IMR-90 (cell line): ENCODE results near the gene ERMARD. TPM values are rescaled to one million over a fixed set of nuclear protein-coding genes. Genes with fewer than 3 reads are reported as not detected.

Experiments used
- ATAC-seq: fragments of 200-7000 bp; cut with Tn5 transposase; 2 replicates; pipeline ENCODE4 v1.9.1; 2020; ENCODE audit warnings: low read depth, mild to moderate bottlenecking, moderate library complexity
- BruUV-seq: library from RNA; stranded (reverse); fragments of 400-500 nt; replicated peaks from 2 replicates; lab custom pipeline; 2021; lab: Mats Ljungman, UMichigan
- CTCF ChIA-PET: fragments of 300-600 bp; formaldehyde crosslinking; extraction: SDS; loops from one replicate; lab custom pipeline; 2021; ENCODE audit warnings: antibody characterized with exemption; lab: Yijun Ruan, JAX
- POLR2A ChIA-PET: fragments of 300-600 bp; sonication (Branson Sonifier 250); formaldehyde crosslinking; loops from one replicate; lab custom pipeline; 2022; ENCODE audit warnings: antibody characterized with exemption; ENCODE audit not compliant: unreplicated experiment; lab: Charles Lee
- DNase-seq: peaks from one replicate; pipeline ENCODE4 v3.0.0; 2013
- H2AFZ ChIP-seq: replicated peaks from 2 replicates; pipeline ENCODE3; 2013; ENCODE audit warnings: low read length, mild to moderate bottlenecking; ENCODE audit not compliant: poor library complexity
- H2AK5ac ChIP-seq: 2 replicates; pipeline ENCODE4 v1.6.1; 2013; ENCODE audit warnings: low read depth, low read length, inconsistent platforms
- H2AK9ac ChIP-seq: replicated peaks from 2 replicates; pipeline ENCODE3; 2013; ENCODE audit warnings: mild to moderate bottlenecking, low read depth, low read length, moderate library complexity; ENCODE audit not compliant: poor library complexity
- H2BK120ac ChIP-seq: 2 replicates; pipeline ENCODE4 v1.6.1; 2013; ENCODE audit warnings: low read depth, low read length, inconsistent platforms
- H2BK15ac ChIP-seq: 3 replicates; pipeline ENCODE4 v1.6.1; 2013; ENCODE audit warnings: low read depth, low read length, inconsistent platforms
- H2BK20ac ChIP-seq: 2 replicates; pipeline ENCODE4 v1.6.1; 2013; ENCODE audit warnings: low read depth, mild to moderate bottlenecking, inconsistent platforms, low read length, moderate library complexity
- H2BK5ac ChIP-seq: 2 replicates; pipeline ENCODE4 v1.6.1; 2013; ENCODE audit warnings: mild to moderate bottlenecking, low read depth, low read length, inconsistent platforms; ENCODE audit not compliant: poor library complexity, severe bottlenecking
- H3K14ac ChIP-seq: replicated peaks from 2 replicates; pipeline ENCODE4 v1.6.1; 2013; ENCODE audit warnings: low read depth, low read length, inconsistent platforms
- H3K18ac ChIP-seq: 2 replicates; pipeline ENCODE4 v1.6.1; 2013; ENCODE audit warnings: low read depth, low read length, control low read depth
- H3K23ac ChIP-seq: 2 replicates; pipeline ENCODE4 v1.6.1; 2013; ENCODE audit warnings: low read depth, low read length, inconsistent platforms
- H3K27ac ChIP-seq: 2 replicates; pipeline ENCODE4 v1.5.1; 2013; ENCODE audit warnings: mild to moderate bottlenecking, control low read depth, low read length; ENCODE audit not compliant: insufficient read depth
- H3K27me3 ChIP-seq: 2 replicates; pipeline ENCODE4 v1.6.1; 2013; ENCODE audit warnings: low read length; ENCODE audit not compliant: control insufficient read depth, insufficient read depth
- H3K36me3 ChIP-seq: 2 replicates; pipeline ENCODE4 v1.6.1; 2013; ENCODE audit warnings: low read length, mixed read lengths; ENCODE audit not compliant: control insufficient read depth, insufficient read depth
- H3K4ac ChIP-seq: 2 replicates; pipeline ENCODE4 v1.6.1; 2013; ENCODE audit warnings: low read depth, low read length, inconsistent platforms
- H3K4me1 ChIP-seq: 2 replicates; pipeline ENCODE4 v1.6.1; 2013; ENCODE audit warnings: low read length, mixed read lengths; ENCODE audit not compliant: control insufficient read depth, insufficient read depth
- H3K4me2 ChIP-seq: 2 replicates; pipeline ENCODE4 v1.6.1; 2013; ENCODE audit warnings: low read depth, mild to moderate bottlenecking, control low read depth, low read length, moderate library complexity
- H3K4me3 ChIP-seq: 2 replicates; pipeline ENCODE4 v1.5.1; 2013; ENCODE audit warnings: low read depth, mild to moderate bottlenecking, control low read depth, low read length, moderate library complexity; ENCODE audit not compliant: insufficient read depth
- H3K56ac ChIP-seq: 2 replicates; pipeline ENCODE4 v1.6.1; 2013; ENCODE audit warnings: low read length, inconsistent platforms; ENCODE audit not compliant: insufficient read depth; ENCODE audit errors: extremely low read depth
- H3K79me1 ChIP-seq, 2 experiments: 2 replicates each; pipeline ENCODE4 v1.6.1; 2013; ENCODE audit warnings: low read length in 2 of 2, inconsistent platforms in 1 of 2, low read depth in 1 of 2
- H3K9ac ChIP-seq: 2 replicates; pipeline ENCODE4 v1.6.1; 2013; ENCODE audit warnings: low read depth, low read length, control low read depth
- H3K9me1 ChIP-seq: 2 replicates; pipeline ENCODE4 v1.6.1; 2013; ENCODE audit warnings: low read length, inconsistent platforms; ENCODE audit not compliant: insufficient read depth
- H3K9me3 ChIP-seq: 2 replicates; pipeline ENCODE4 v1.6.1; 2013; ENCODE audit warnings: low read length; ENCODE audit not compliant: control insufficient read depth, insufficient read depth
- H4K20me1 ChIP-seq: 2 replicates; pipeline ENCODE4 v1.6.1; 2013; ENCODE audit warnings: low read length, inconsistent platforms; ENCODE audit not compliant: insufficient read depth
- H4K5ac ChIP-seq: 2 replicates; pipeline ENCODE4 v1.6.1; 2013; ENCODE audit warnings: mild to moderate bottlenecking, low read depth, low read length, control low read depth
- H4K8ac ChIP-seq, 2 experiments: 2 replicates each; pipeline ENCODE4 v1.6.1; 2013; ENCODE audit warnings: low read depth in 2 of 2, low read length in 2 of 2, control low read depth in 1 of 2, inconsistent platforms in 1 of 2
- H4K91ac ChIP-seq: 2 replicates; pipeline ENCODE4 v1.6.1; 2013; ENCODE audit warnings: low read depth, low read length, inconsistent platforms; ENCODE audit not compliant: insufficient read depth
- CTCF ChIP-seq: conservative IDR thresholded peaks from 2 replicates; pipeline ENCODE4 v1.5.1; 2012; ENCODE audit warnings: mild to moderate bottlenecking, low read depth, low read length, improper control_type of control experiment
- FOS ChIP-seq: fragments of 150-350 bp; IDR thresholded peaks from 2 replicates; pipeline ENCODE4 v1.6.1; 2016; ENCODE audit warnings: low read depth, low read length
- MAFK ChIP-seq: IDR thresholded peaks from 2 replicates; pipeline ENCODE4 v1.6.1; 2012; ENCODE audit warnings: low read depth, low read length, improper control_type of control experiment
- NFE2L2 ChIP-seq: fragments of 150-350 bp; IDR thresholded peaks from 2 replicates; pipeline ENCODE4 v1.6.1; 2016; ENCODE audit warnings: low read depth, mild to moderate bottlenecking, low read length
- RFX5 ChIP-seq: IDR thresholded peaks from 2 replicates; pipeline ENCODE4 v1.8.0; 2012; ENCODE audit warnings: low read depth, mild to moderate bottlenecking, low read length, moderate library complexity
- SMC3 ChIP-seq: fragments of 150-350 bp; IDR thresholded peaks from 2 replicates; pipeline ENCODE4 v1.6.1; 2016; ENCODE audit warnings: low read depth, mild to moderate bottlenecking, antibody characterized with exemption, low read length, moderate library complexity
- dilution Hi-C: fragments of 300-500 bp; cut with HindIII; formaldehyde crosslinking; loops from one replicate; pipeline ENCODE4 v1.14.3; 2018; ENCODE audit warnings: low sequenced_read_pairs; ENCODE audit not compliant: unreplicated experiment
- in situ Hi-C: fragments of 300-500 bp; cut with MboI; formaldehyde crosslinking; loops from 3 replicates; pipeline ENCODE4 v1.14.3; 2019; ENCODE audit warnings: low sequenced_read_pairs, inconsistent platforms, mixed read lengths
- intact Hi-C: fragments of 100-400 bp; cut with micrococcal nuclease; formaldehyde crosslinking; loops from 2 replicates; pipeline ENCODE4 v1.10.0; 2022
- polyA plus RNA-seq, 3 experiments: library from polyadenylated mRNA; depleted of rRNA; stranded (reverse); fragments of >200 nt; gene quantifications; 2 replicates each; pipeline ENCODE4 v1.2.3, GENCODE V29; 2012; ENCODE audit warnings: low replicate concordance in 1 of 3
- total RNA-seq: library from RNA; depleted of rRNA; stranded (reverse); fragments of >200 nt; gene quantifications from 2 replicates; pipeline ENCODE4 v1.2.3, GENCODE V29; 2012

Gene ERMARD
- total and polyA plus RNA-seq, 2 of the 4 experiments (the other 2 are of a cell fraction): 15.1 to 25.4 TPM

GRCh38 chr6:169709293-169709692 is 42.1 kb upstream of the ERMARD start:
- DNase-seq (no peak), ATAC-seq (no peak)
- peaks cover 8 to 14% of the 10 kb centered on the region in 2 experiments for H3K79me1 ChIP-seq
- no peak overlapping the region for H4K8ac ChIP-seq
- H3K36me3 ChIP-seq: peaks cover 35% of the 10 kb centered on the region
- H3K4me1 ChIP-seq: no peaks in the 10 kb centered on the region
- H3K27me3 ChIP-seq: no peaks in the 10 kb centered on the region
- H3K4ac ChIP-seq: no peak overlapping the region
- intact Hi-C loops: no loop called here
- no peak overlapping the region for H2BK120ac ChIP-seq
- TSS peak; percentile 32 for BruUV-seq
- H3K9ac ChIP-seq: no peak overlapping the region
- no peak overlapping the region for H2BK20ac ChIP-seq
- no peak overlapping the region for H3K27ac ChIP-seq
- H3K18ac ChIP-seq: no peak overlapping the region
- 0 out of 2 replicates have a peak, but pooled peaks cover 5% of the 10 kb centered on the region for H3K9me1 ChIP-seq
- POLR2A ChIA-PET: interaction anchor here (0.6 kb wide), 1 partner anchor 45 kb away, joined by 3 read pairs; no protein-coding TSS in a partner anchor
- H2AK5ac ChIP-seq: no peak overlapping the region
- no peak overlapping the region for H2BK15ac ChIP-seq
- H2AK9ac ChIP-seq: no peak overlapping the region
- no peaks in the 10 kb centered on the region for H3K9me3 ChIP-seq
- CTCF ChIA-PET: interaction anchor here (1.0 kb wide), 1 partner anchor 9 kb away, joined by 3 read pairs; no protein-coding TSS in a partner anchor
- no peak overlapping the region for H3K4me2 ChIP-seq
- no peak overlapping the region for H3K23ac ChIP-seq
- dilution Hi-C loops: no loop called here
- H3K56ac ChIP-seq: no peak overlapping the region
- no peak for TF ChIP-seq SMC3
- no peak for TF ChIP-seq MAFK
- no peak for TF ChIP-seq RFX5
- TF ChIP-seq FOS: no peak
- no peak for TF ChIP-seq CTCF
- no peak for TF ChIP-seq NFE2L2
- no peak overlapping the region for H4K5ac ChIP-seq
- H3K14ac ChIP-seq: no peak overlapping the region
- H2AFZ ChIP-seq: no peak overlapping the region
- H3K4me3 ChIP-seq: no peak overlapping the region
- H2BK5ac ChIP-seq: no peak overlapping the region
- H4K91ac ChIP-seq: no peak overlapping the region
- 0 out of 2 replicates have a peak, but pooled peaks cover 3% of the 10 kb centered on the region for H4K20me1 ChIP-seq
- in situ Hi-C loops: no loop called here
